NCI-H1417 treated with DMSO at 0.1 percent for 48 hours (cell line): ENCODE results near the gene RBKS.

Experiments
- DNase-seq: peaks from one replicate; lab custom pipeline; 2025; lab: John Stamatoyannopoulos, UW

RBKS gene

GRCh38 chr2:27830656-27831055, 59.5 kb downstream of the RBKS start:
- DNase-seq, result no peak

- DNase-seq, result no peak
Observed at GRCh38 chr2:27829791-27830190, 60.4 kb downstream of the RBKS start.

GRCh38 chr2:27828305-27828704, 61.9 kb downstream of the RBKS start:
- DNase-seq, result peak; percentile 10

GRCh38 chr2:27824401-27824800, 65.8 kb downstream of the RBKS start:
- no peak for DNase-seq

GRCh38 chr2:27823569-27823968, 66.6 kb downstream of the RBKS start:
- no peak for DNase-seq

- DNase-seq, result no peak
Observed at GRCh38 chr2:27823135-27823534, 67.1 kb downstream of the RBKS start.

- no peak for DNase-seq
Observed at GRCh38 chr2:27822049-27822448, 68.1 kb downstream of the RBKS start.

- DNase-seq, result no peak
Observed at GRCh38 chr2:27815860-27816438, 74.2 kb downstream of the RBKS start.

GRCh38 chr2:27814758-27815157, 75.4 kb downstream of the RBKS start:
- DNase-seq, result no peak

- DNase-seq, result no peak
Observed at GRCh38 chr2:27811768-27812167, 78.4 kb downstream of the RBKS start.

- no peak for DNase-seq
Observed at GRCh38 chr2:27810455-27810854, 79.7 kb downstream of the RBKS start.

- DNase-seq, result no peak
Observed at GRCh38 chr2:27809761-27810241, 80.4 kb downstream of the RBKS start.

- no peak for DNase-seq
Observed at GRCh38 chr2:27808984-27809383, 81.2 kb downstream of the RBKS start.

GRCh38 chr2:27808418-27808817, 81.8 kb downstream of the RBKS start:
- no peak for DNase-seq

- no peak for DNase-seq
Observed at GRCh38 chr2:27807476-27807875, 82.7 kb downstream of the RBKS start.

GRCh38 chr2:27806311-27807059, 83.7 kb downstream of the RBKS start:
- no peak for DNase-seq

GRCh38 chr2:27805180-27805579, 85.0 kb downstream of the RBKS start:
- no peak for DNase-seq

GRCh38 chr2:27804146-27804545, 86.0 kb downstream of the RBKS start:
- DNase-seq, result no peak

GRCh38 chr2:27803046-27803445, 87.1 kb downstream of the RBKS start:
- no peak for DNase-seq

GRCh38 chr2:27802547-27802946, 87.6 kb downstream of the RBKS start:
- no peak for DNase-seq

- no peak for DNase-seq
Observed at GRCh38 chr2:27800856-27801255, 89.3 kb downstream of the RBKS start.

GRCh38 chr2:27799646-27800010, 90.6 kb downstream of the RBKS start:
- no peak for DNase-seq

GRCh38 chr2:27798948-27799645, 91.1 kb downstream of the RBKS start:
- no peak for DNase-seq
